K562 (cell line): ENCODE results near the gene PPARD. TPM values are rescaled to one million over a fixed set of nuclear protein-coding genes. Genes with fewer than 3 reads are reported as not detected.

Source experiments
- ATAC-seq: fragments of 200-7000 bp; cut with Tn5 transposase; 3 replicates; pipeline ENCODE4 v1.9.1; 2020; ENCODE audit warnings: moderate library complexity
- BruUV-seq: library from RNA; stranded (reverse); fragments of 400-500 nt; replicated peaks from 2 replicates; lab custom pipeline; 2021; lab: Mats Ljungman, UMichigan
- CTCF ChIA-PET: fragments of 300-600 bp; formaldehyde crosslinking; extraction: SDS; loops from one replicate; lab custom pipeline; 2021; ENCODE audit warnings: low intra/inter-chr PET ratio; lab: Yijun Ruan, JAX
- POLR2A ChIA-PET: fragments of 300-600, 350-650 bp; sonication (Branson Sonifier 250); formaldehyde crosslinking; extraction: SDS; loops from one replicate; lab custom pipeline; 2021; ENCODE audit warnings: antibody characterized with exemption, inconsistent platforms; lab: Yijun Ruan, JAX
- DNase-seq, 4 experiments: peaks; one replicate each; pipeline versions ENCODE4 v3.0.0 to v3.0.0-alpha.2; 2011 to 2018; ENCODE audit warnings: low spot score in 3 of 4, mixed read lengths in 3 of 4; ENCODE audit errors: extremely low read depth in 1 of 4
- FAIRE-seq: peaks from 2 replicates; lab custom pipeline; 2011; peaks lifted over from hg19 to GRCh38; lab: Jason Lieb, UNC
- H2AFZ ChIP-seq: 2 replicates; pipeline ENCODE4 v1.6.0; 2011; ENCODE audit warnings: low read depth, low read length, control low read depth, inconsistent platforms
- H3K27ac ChIP-seq: fragments of 200-600 bp; 3 replicates; pipeline ENCODE4 v1.8.0; 2011; ENCODE audit warnings: low read depth, mild to moderate bottlenecking, control low read depth, inconsistent platforms, low read length, moderate library complexity, mixed read lengths; ENCODE audit errors: extremely low read depth
- H3K27me3 ChIP-seq, 2 experiments: fragments of 300-600 bp in 1 of 2; 2 replicates in 1 of 2; 3 replicates in 1 of 2; pipeline versions ENCODE4 v1.6.0 to v1.8.0; 2011; ENCODE audit warnings: inconsistent platforms in 2 of 2, low read length in 2 of 2, mild to moderate bottlenecking in 1 of 2, mixed read lengths in 1 of 2, moderate library complexity in 1 of 2; ENCODE audit not compliant: control insufficient read depth in 2 of 2, insufficient read depth in 2 of 2
- H3K36me3 ChIP-seq: fragments of 300-600 bp; 3 replicates; pipeline ENCODE4 v1.8.0; 2011; ENCODE audit warnings: mild to moderate bottlenecking, low read length, inconsistent platforms; ENCODE audit not compliant: control insufficient read depth, insufficient read depth
- H3K4me1 ChIP-seq, 2 experiments: fragments of 200-600 bp in 1 of 2; replicated peaks in 1 of 2; 2 replicates in 1 of 2; 3 replicates in 1 of 2; pipeline versions ENCODE4 v1.5.1 to v1.8.0; 2011; ENCODE audit warnings: inconsistent platforms in 2 of 2, low read length in 2 of 2, mild to moderate bottlenecking in 1 of 2, mixed read lengths in 1 of 2, moderate library complexity in 1 of 2; ENCODE audit not compliant: control insufficient read depth in 2 of 2, insufficient read depth in 2 of 2
- H3K4me2 ChIP-seq: 2 replicates; pipeline ENCODE4 v1.6.1; 2011; ENCODE audit warnings: low read length, control low read depth, inconsistent platforms, mixed read lengths; ENCODE audit not compliant: insufficient read depth
- H3K4me3 ChIP-seq: fragments of 200-600 bp; sonication (generic), shearing (Covaris generic); 2 replicates; pipeline ENCODE4 v1.5.1; 2016; ENCODE audit warnings: control low read depth, inconsistent platforms
- H3K79me2 ChIP-seq: fragments of 200-600 bp; 3 replicates; pipeline ENCODE4 v1.8.0; 2011; ENCODE audit warnings: low read length, inconsistent platforms; ENCODE audit not compliant: control insufficient read depth, insufficient read depth
- H3K9ac ChIP-seq, 2 experiments: 2 replicates each; pipeline versions ENCODE4 v1.6.0 to v1.6.1; 2011; ENCODE audit warnings: low read depth in 2 of 2, low read length in 2 of 2, control low read depth in 1 of 2, inconsistent platforms in 1 of 2, mild to moderate bottlenecking in 1 of 2, mixed read lengths in 1 of 2; ENCODE audit not compliant: insufficient read depth in 1 of 2
- H3K9me1 ChIP-seq: one replicate; pipeline ENCODE4 v1.6.0; 2011; ENCODE audit warnings: inconsistent platforms, mild to moderate bottlenecking, low read length, moderate library complexity; ENCODE audit not compliant: control insufficient read depth, insufficient read depth
- H3K9me3 ChIP-seq: replicated peaks from 2 replicates; pipeline ENCODE4 v1.5.1; 2011; ENCODE audit warnings: low read depth, low read length, inconsistent platforms; ENCODE audit not compliant: control insufficient read depth, insufficient read depth
- H4K20me1 ChIP-seq: replicated peaks from 2 replicates; pipeline ENCODE4 v1.6.1; 2011; ENCODE audit warnings: low read length, inconsistent platforms, mixed read lengths; ENCODE audit not compliant: control insufficient read depth, insufficient read depth
- ARID1B ChIP-seq: fragments of 450-650 bp; IDR thresholded peaks from 2 replicates; pipeline ENCODE4 v1.6.1; 2016; ENCODE audit warnings: antibody characterized with exemption, mild to moderate bottlenecking, inconsistent platforms
- CBFB ChIP-seq: sonication (generic); formaldehyde crosslinking; IDR thresholded peaks from 2 replicates; pipeline ENCODE4 v1.4.0; 2020; ENCODE audit warnings: mild to moderate bottlenecking, missing genetic modification reagents
- EHMT2 ChIP-seq: fragments of 450-650 bp; IDR thresholded peaks from 2 replicates; pipeline ENCODE4 v1.6.1; 2018; ENCODE audit warnings: antibody characterized with exemption
- EZH2 ChIP-seq: IDR thresholded peaks from 2 replicates; pipeline ENCODE4 v1.6.1; 2012; ENCODE audit warnings: low read depth, mild to moderate bottlenecking, inconsistent platforms, low read length, borderline replicate concordance
- HNRNPLL ChIP-seq: fragments of 200-400 bp; formaldehyde crosslinking; IDR thresholded peaks from 2 replicates; pipeline ENCODE4 v1.6.1; 2017; ENCODE audit warnings: low read length, low read depth, mild to moderate bottlenecking; ENCODE audit not compliant: poor library complexity, severe bottlenecking
- NCOA1 ChIP-seq: fragments of 450-650 bp; IDR thresholded peaks from 2 replicates; pipeline ENCODE4 v1.6.1; 2016; ENCODE audit warnings: low read depth
- RCOR1 ChIP-seq, 2 experiments: IDR thresholded peaks; 2 replicates each; pipeline ENCODE4 v1.6.1; 2012; ENCODE audit warnings: low read depth in 2 of 2, low read length in 2 of 2, borderline replicate concordance in 1 of 2, improper control_type of control experiment in 1 of 2
- RFX5 ChIP-seq: IDR thresholded peaks from 2 replicates; pipeline ENCODE4 v1.6.1; 2011; ENCODE audit warnings: low read depth, mild to moderate bottlenecking, improper control_type of control experiment, low read length
- SP1 ChIP-seq: sonication (generic); formaldehyde crosslinking; IDR thresholded peaks from 2 replicates; pipeline ENCODE4 v1.8.1; 2022; ENCODE audit warnings: mild to moderate bottlenecking, missing genetic modification reagents
- TAL1 ChIP-seq: fragments of 450-650 bp; IDR thresholded peaks from 2 replicates; pipeline ENCODE4 v1.6.1; 2016; ENCODE audit warnings: mild to moderate bottlenecking
- XRCC5 ChIP-seq: fragments of 200-400 bp; formaldehyde crosslinking; IDR thresholded peaks from 2 replicates; pipeline ENCODE4 v1.6.1; 2017; ENCODE audit warnings: low read depth, mild to moderate bottlenecking, low read length
- ZNF77 ChIP-seq: fragments of 250-450 bp; sonication (Bioruptor Pico); IDR thresholded peaks from 2 replicates; pipeline ENCODE4 v1.5.0; 2020
- ZSCAN29 ChIP-seq: fragments of 450-650 bp; IDR thresholded peaks from 2 replicates; pipeline ENCODE4 v1.6.1; 2017
- WGBS: fragments of 100-300 bp; shearing (Covaris generic); methylation state at CpG from one replicate; pipeline ENCODE4 v1.1.6; 2016; ENCODE audit warnings: low coverage, mixed read lengths; ENCODE audit not compliant: insufficient coverage; ENCODE audit errors: missing lambda C conversion rate; 5-methylcytosine and 5-hydroxymethylcytosine counted together
- in situ Hi-C: fragments of 300-500 bp; cut with MboI; formaldehyde crosslinking; loops from 4 replicates; pipeline ENCODE4 v1.15.0; 2018; ENCODE audit warnings: inconsistent platforms, mixed read lengths
- intact Hi-C: fragments of 100-400 bp; cut with micrococcal nuclease; formaldehyde crosslinking; loops from 2 replicates; pipeline ENCODE4 v1.14.2; 2022
- polyA plus RNA-seq, 8 experiments: library from polyadenylated mRNA; depleted of rRNA in 4 of 8; stranded (reverse) in 5 of 8; unstranded in 3 of 8; fragments of >200 nt; fragmentation: Nextera tagmentation in 2 of 8; fragmentation: Illumina TruSeq in 1 of 8; extraction: Ambion mirVana in 2 of 8; extraction: Trizol in 1 of 8; gene quantifications; 2 replicates each; pipeline versions ENCODE4 v1.2.1 to v1.2.3, GENCODE V29; 2011 to 2014; ENCODE audit warnings: inconsistent platforms in 1 of 8, missing spikeins in 1 of 8
- total RNA-seq, 7 experiments: library from RNA; depleted of rRNA in 6 of 7; stranded (reverse); fragments of >200 nt in 6 of 7; fragmentation: Illumina TruSeq in 2 of 7; extraction: Trizol in 2 of 7; gene quantifications; 2 replicates each; pipeline versions ENCODE4 v1.2.1 to v1.2.3, GENCODE V29; 2011 to 2021; ENCODE audit warnings: low replicate concordance in 1 of 7
- TF ChIP-seq, protein P1 (sequence below): sonication (generic); formaldehyde crosslinking; IDR thresholded peaks from 2 replicates; pipeline ENCODE4 v1.8.1; 2023; ENCODE audit warnings: mild to moderate bottlenecking, missing genetic modification reagents
- TF ChIP-seq, protein P2 (sequence below): fragments of 450-650 bp; IDR thresholded peaks from 2 replicates; pipeline ENCODE4 v1.6.1; 2016; ENCODE audit warnings: low read depth, mild to moderate bottlenecking, moderate library complexity
- TF ChIP-seq, protein P3 (sequence below): fragments of 200-800 bp; sonication (Bioruptor generic); IDR thresholded peaks from 2 replicates; pipeline ENCODE4 v1.6.1; 2017; ENCODE audit warnings: missing genetic modification characterization, missing compliant biosample characterization
- TF ChIP-seq, protein P4 (sequence below): fragments of 450-650 bp; IDR thresholded peaks from 2 replicates; pipeline ENCODE4 v1.6.1; 2016; ENCODE audit warnings: borderline replicate concordance

The PPARD gene
- total and polyA plus RNA-seq, 9 of the 15 experiments (the other 6 are each of a cell fraction or from before 2014, with no cell fraction given), result 0.14 to 13.2 (median 3.8) TPM

DNA sequence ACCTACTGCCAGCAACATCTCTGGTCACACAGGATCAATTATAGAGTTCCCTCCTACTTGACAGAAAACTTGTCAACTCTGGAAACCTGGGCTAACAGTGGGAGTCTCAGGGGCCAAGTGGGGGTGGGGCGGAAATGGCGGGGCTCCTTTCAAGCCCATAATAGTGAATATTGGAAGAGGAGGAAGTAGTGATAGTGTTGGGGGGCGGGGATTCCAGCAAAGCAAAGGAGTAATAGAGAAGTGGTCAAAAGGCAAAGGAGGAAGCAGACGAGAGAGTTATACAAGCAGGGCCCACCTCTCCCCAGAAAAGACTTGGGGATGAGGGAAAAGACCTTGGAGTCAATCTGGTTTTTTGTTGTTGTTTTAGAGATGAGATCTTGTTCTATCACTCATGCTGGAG lies 42.7 kb upstream of the PPARD start:
- peaks cover 34 to 43% of the 10 kb centered on the region in 2 experiments for H3K4me1 ChIP-seq
- peaks cover 22% of the 10 kb centered on the region for H3K79me2 ChIP-seq
- FAIRE-seq (peak; percentile 6), ATAC-seq (no peak), DNase-seq (peak in 2 of 4 experiments; percentile 38 to 66)
- no peaks in the 10 kb centered on the region for H3K9me1 ChIP-seq
- H3K4me3 ChIP-seq, result peak overlapping the region; percentile 1; the same call in 1 of the 2 replicates
- no peaks in the 10 kb centered on the region for H3K9me3 ChIP-seq
- WGBS, result 18% methylated on average over 4 of the region's 4 CpGs
- no peaks in the 10 kb centered on the region for H4K20me1 ChIP-seq
- intact Hi-C loops (loop anchor here (5.0 to 10.0 kb wide), 3 partner anchors 223 to 655 kb away; no protein-coding TSS in a partner anchor), in situ Hi-C loops (loop anchor here (5.0 to 10.0 kb wide), 2 partner anchors 155 to 438 kb away; partner anchors contain the start of genes ARMC12 and FANCE)
- H3K36me3 ChIP-seq, result peaks cover 6% of the 10 kb centered on the region; the same call in 1 of the 3 replicates
- H3K27ac ChIP-seq, result peak overlapping the region; percentile 42; the same call in 1 of the 3 replicates
- H3K27me3 ChIP-seq, result no peaks in the 10 kb centered on the region
- H3K4me2 ChIP-seq, result peak overlapping the region; percentile 64
- CTCF ChIA-PET, result interaction anchor here (0.7 kb wide), 1 partner anchor 149 kb away, joined by 3 read pairs; no protein-coding TSS in a partner anchor
- POLR2A ChIA-PET, result interaction anchor here (0.5 to 1.6 kb wide), 7 partner anchors 9 to 171 kb away, joined by 3 to 10 read pairs (median 3); no protein-coding TSS in a partner anchor
- peak overlapping the region in 1 of 2 experiments; percentile 27; a peak in 1 of 4 replicates for H3K9ac ChIP-seq
- peak overlapping the region; percentile 44; the same call in 1 of the 2 replicates for H2AFZ ChIP-seq
- no TSS peak for BruUV-seq
- TF ChIP-seq, protein P1, sequence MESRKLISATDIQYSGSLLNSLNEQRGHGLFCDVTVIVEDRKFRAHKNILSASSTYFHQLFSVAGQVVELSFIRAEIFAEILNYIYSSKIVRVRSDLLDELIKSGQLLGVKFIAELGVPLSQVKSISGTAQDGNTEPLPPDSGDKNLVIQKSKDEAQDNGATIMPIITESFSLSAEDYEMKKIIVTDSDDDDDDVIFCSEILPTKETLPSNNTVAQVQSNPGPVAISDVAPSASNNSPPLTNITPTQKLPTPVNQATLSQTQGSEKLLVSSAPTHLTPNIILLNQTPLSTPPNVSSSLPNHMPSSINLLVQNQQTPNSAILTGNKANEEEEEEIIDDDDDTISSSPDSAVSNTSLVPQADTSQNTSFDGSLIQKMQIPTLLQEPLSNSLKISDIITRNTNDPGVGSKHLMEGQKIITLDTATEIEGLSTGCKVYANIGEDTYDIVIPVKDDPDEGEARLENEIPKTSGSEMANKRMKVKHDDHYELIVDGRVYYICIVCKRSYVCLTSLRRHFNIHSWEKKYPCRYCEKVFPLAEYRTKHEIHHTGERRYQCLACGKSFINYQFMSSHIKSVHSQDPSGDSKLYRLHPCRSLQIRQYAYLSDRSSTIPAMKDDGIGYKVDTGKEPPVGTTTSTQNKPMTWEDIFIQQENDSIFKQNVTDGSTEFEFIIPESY, result no peak
- TF ChIP-seq ZNF77 (CRISPR knock-in tag) (no peak), TAL1 (no peak), EHMT2 (peak; percentile 59; the same call in 1 of the 2 replicates), ARID1B (peak; percentile 32; the same call in 1 of the 2 replicates), CBFB (CRISPR knock-in tag) (no peak), ZSCAN29 (no peak), HNRNPLL (no peak), RCOR1 (IDR thresholded peaks at IDR 0.05; ENCODE audit: borderline replicate concordance in 1 of 2, low read depth in 2 of 2, low read length in 2 of 2) (0 out of 4 replicates have a peak, but pooled peaks of 1 of the 2 experiments have one; percentile 8), NCOA1 (no peak), XRCC5 (no peak), SP1 (CRISPR knock-in tag) (peak; percentile 42; the same call in 1 of the 2 replicates), EZH2 (no peak), RFX5 (peak; percentile 73; the same call in 1 of the 2 replicates)
- TF ChIP-seq, protein P2, sequence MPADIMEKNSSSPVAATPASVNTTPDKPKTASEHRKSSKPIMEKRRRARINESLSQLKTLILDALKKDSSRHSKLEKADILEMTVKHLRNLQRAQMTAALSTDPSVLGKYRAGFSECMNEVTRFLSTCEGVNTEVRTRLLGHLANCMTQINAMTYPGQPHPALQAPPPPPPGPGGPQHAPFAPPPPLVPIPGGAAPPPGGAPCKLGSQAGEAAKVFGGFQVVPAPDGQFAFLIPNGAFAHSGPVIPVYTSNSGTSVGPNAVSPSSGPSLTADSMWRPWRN, result no peak
- TF ChIP-seq, protein P3, sequence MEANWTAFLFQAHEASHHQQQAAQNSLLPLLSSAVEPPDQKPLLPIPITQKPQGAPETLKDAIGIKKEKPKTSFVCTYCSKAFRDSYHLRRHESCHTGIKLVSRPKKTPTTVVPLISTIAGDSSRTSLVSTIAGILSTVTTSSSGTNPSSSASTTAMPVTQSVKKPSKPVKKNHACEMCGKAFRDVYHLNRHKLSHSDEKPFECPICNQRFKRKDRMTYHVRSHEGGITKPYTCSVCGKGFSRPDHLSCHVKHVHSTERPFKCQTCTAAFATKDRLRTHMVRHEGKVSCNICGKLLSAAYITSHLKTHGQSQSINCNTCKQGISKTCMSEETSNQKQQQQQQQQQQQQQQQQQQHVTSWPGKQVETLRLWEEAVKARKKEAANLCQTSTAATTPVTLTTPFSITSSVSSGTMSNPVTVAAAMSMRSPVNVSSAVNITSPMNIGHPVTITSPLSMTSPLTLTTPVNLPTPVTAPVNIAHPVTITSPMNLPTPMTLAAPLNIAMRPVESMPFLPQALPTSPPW, result peak; percentile 14; the same call in 1 of the 2 replicates
- TF ChIP-seq, protein P4, sequence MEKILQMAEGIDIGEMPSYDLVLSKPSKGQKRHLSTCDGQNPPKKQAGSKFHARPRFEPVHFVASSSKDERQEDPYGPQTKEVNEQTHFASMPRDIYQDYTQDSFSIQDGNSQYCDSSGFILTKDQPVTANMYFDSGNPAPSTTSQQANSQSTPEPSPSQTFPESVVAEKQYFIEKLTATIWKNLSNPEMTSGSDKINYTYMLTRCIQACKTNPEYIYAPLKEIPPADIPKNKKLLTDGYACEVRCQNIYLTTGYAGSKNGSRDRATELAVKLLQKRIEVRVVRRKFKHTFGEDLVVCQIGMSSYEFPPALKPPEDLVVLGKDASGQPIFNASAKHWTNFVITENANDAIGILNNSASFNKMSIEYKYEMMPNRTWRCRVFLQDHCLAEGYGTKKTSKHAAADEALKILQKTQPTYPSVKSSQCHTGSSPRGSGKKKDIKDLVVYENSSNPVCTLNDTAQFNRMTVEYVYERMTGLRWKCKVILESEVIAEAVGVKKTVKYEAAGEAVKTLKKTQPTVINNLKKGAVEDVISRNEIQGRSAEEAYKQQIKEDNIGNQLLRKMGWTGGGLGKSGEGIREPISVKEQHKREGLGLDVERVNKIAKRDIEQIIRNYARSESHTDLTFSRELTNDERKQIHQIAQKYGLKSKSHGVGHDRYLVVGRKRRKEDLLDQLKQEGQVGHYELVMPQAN, result no peak
